K562 (cell line): Measurements from ENCODE around the gene CREB3L1. TPM values are rescaled to one million over a fixed set of nuclear protein-coding genes. Genes with fewer than 3 reads are reported as not detected.

Source experiments
- AFF4 ChIP-seq: sonication (generic); formaldehyde crosslinking; IDR thresholded peaks from 2 replicates; pipeline ENCODE4 v1.8.0; 2023; ENCODE audit warnings: mild to moderate bottlenecking, missing genetic modification reagents
- RCOR1 ChIP-seq, 2 experiments: IDR thresholded peaks; 2 replicates each; pipeline ENCODE4 v1.6.1; 2012; ENCODE audit warnings: low read depth in 2 of 2, low read length in 2 of 2, borderline replicate concordance in 1 of 2, improper control_type of control experiment in 1 of 2
- polyA plus RNA-seq, 8 experiments: library from polyadenylated mRNA; depleted of rRNA in 4 of 8; stranded (reverse) in 5 of 8; unstranded in 3 of 8; fragments of >200 nt; fragmentation: Nextera tagmentation in 2 of 8; fragmentation: Illumina TruSeq in 1 of 8; extraction: Ambion mirVana in 2 of 8; extraction: Trizol in 1 of 8; gene quantifications; 2 replicates each; pipeline versions ENCODE4 v1.2.1 to v1.2.3, GENCODE V29; 2011 to 2014; ENCODE audit warnings: inconsistent platforms in 1 of 8, missing spikeins in 1 of 8
- total RNA-seq, 7 experiments: library from RNA; depleted of rRNA in 6 of 7; stranded (reverse); fragments of >200 nt in 6 of 7; fragmentation: Illumina TruSeq in 2 of 7; extraction: Trizol in 2 of 7; gene quantifications; 2 replicates each; pipeline versions ENCODE4 v1.2.1 to v1.2.3, GENCODE V29; 2011 to 2021; ENCODE audit warnings: low replicate concordance in 1 of 7

The CREB3L1 gene
- total and polyA plus RNA-seq, 9 of the 15 experiments (the other 6 are each of a cell fraction or from before 2014, with no cell fraction given) = 1.2 to 27.6 (median 3.7) TPM

DNA sequence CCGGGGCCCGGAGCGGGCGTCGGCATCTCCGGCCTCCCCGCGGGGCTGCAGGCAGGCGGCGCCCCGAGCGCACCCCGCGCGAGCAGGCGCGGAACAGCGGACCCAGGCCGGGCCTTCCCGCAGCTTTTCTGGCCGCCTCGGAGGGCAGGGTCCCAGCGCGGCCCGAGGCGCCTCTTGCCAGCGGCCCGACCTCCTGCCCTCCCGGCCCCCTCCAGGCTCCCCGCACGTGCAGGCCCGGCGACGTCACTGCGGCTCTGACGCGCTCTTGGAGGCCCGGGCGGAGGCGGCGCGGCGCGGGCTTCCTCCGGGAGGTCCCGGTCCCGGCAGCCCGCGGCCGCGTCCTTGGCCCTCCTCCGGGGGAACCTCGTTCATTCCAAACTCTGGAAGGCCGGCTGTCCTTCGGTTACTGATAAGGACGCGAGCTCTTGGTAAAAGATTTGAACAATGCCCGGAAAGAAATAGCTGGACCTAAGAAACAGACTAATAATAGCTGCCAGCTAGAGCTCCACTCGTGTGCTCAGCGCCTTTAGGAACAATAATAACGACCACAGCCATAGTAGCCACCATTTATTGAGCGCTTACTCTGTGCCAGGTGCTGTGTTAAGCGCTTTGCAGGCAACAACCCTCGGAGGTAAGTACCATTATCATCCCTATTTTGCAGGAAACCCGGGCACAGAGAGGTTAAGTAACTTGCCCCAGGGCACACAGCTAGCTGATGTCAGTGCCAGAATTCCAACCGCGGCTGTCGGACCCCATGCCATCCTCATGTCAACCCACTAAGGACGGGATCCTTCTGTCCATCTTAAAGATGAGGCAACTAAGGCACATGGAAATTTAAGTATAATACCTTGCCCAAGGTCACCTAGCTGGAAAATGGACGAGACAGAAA is 39.1 kb upstream of the CREB3L1 start (continued):
- TF ChIP-seq AFF4 (CRISPR knock-in tag) (peak; percentile 31), RCOR1 (IDR thresholded peaks at IDR 0.05; ENCODE audit: borderline replicate concordance in 1 of 2, low read depth in 2 of 2, low read length in 2 of 2) (peak in 1 of 2 experiments; percentile 4; a peak in 1 of 4 replicates)
